ENCODE results near the gene CORO2A. TPM values are rescaled to one million over a fixed set of nuclear protein-coding genes. Genes with fewer than 3 reads are reported as not detected.

CORO2A gene
- total and polyA plus RNA-seq, 2 of the 8 experiments (the other 6 are each of a cell fraction or from before 2014, with no cell fraction given): 13.7 to 27.9 TPM

GRCh38 chr9:98136489-98136888 is 55.9 kb downstream of the CORO2A start:
- Histone ChIP-seq H4K5ac (ENCODE audit: insufficient read length, low read depth, low read length) (no peak overlapping the region), H3K14ac (ENCODE audit: insufficient read length) (no peak overlapping the region), H2BK120ac (replicated peaks; ENCODE audit: low read depth, low read length) (no peak overlapping the region), H3K27me3 (replicated peaks in 1 of 4; ENCODE audit: control insufficient read depth in 3 of 4, extremely low read depth in 1 of 4, insufficient read depth in 3 of 4, low read length in 3 of 4) (no peaks in the 10 kb centered on the region), H3K56ac (replicated peaks; ENCODE audit: insufficient read length, low read depth, low read length) (no peak overlapping the region), H3K9me3 (ENCODE audit: insufficient read depth in 2 of 2, low read depth in 1 of 2, low read length in 1 of 2) (no peaks in the 10 kb centered on the region), H2BK20ac (ENCODE audit: low read length) (no peak overlapping the region), H3K36me3 (ENCODE audit: control insufficient read depth in 2 of 4, insufficient read depth in 4 of 4, low read length in 3 of 4) (peaks cover 0 to 4% (median 0%) of the 10 kb centered on the region in 4 experiments; a peak in 1 of 8 replicates), H3K9ac (replicated peaks in 1 of 4; ENCODE audit: extremely low read depth in 1 of 4, low read depth in 3 of 4, low read length in 3 of 4) (no peak overlapping the region), H4K20me1 (replicated peaks in 1 of 2; ENCODE audit: control insufficient read depth in 1 of 2, insufficient read depth in 2 of 2, low read length in 2 of 2) (no peaks in the 10 kb centered on the region), H2BK12ac (ENCODE audit: low read depth, low read length) (no peak overlapping the region), H3K79me2 (ENCODE audit: control insufficient read depth in 1 of 2, insufficient read depth in 2 of 2, low read length in 2 of 2) (no peaks in the 10 kb centered on the region), H4K91ac (replicated peaks; ENCODE audit: insufficient read length, low read length) (no peak overlapping the region), H3K79me1 (ENCODE audit: low read depth, low read length) (no peaks in the 10 kb centered on the region), H2AK5ac (ENCODE audit: low read depth, low read length) (no peak overlapping the region), H2BK5ac (ENCODE audit: low read depth, low read length) (no peak overlapping the region), H2AFZ (ENCODE audit: low read length) (no peak overlapping the region), H3K4me1 (replicated peaks in 1 of 4; ENCODE audit: control insufficient read depth in 3 of 4, insufficient read depth in 4 of 4, low read length in 3 of 4) (peaks cover 0 to 11% (median 0%) of the 10 kb centered on the region in 4 experiments; a peak in 2 of 7 replicates), H3K18ac (ENCODE audit: extremely low read depth, low read length) (no peak overlapping the region), H3K23me2 (ENCODE audit: low read depth, low read length) (no peaks in the 10 kb centered on the region), H3K4ac (replicated peaks; ENCODE audit: insufficient read length, low read depth, low read length) (no peak overlapping the region), H3K4me2 (ENCODE audit: insufficient read depth in 1 of 2, low read depth in 2 of 2, low read length in 2 of 2) (no peak overlapping the region), H3K4me3 (ENCODE audit: extremely low read depth in 1 of 4, insufficient read depth in 2 of 4, low read depth in 3 of 4, low read length in 4 of 4) (no peak overlapping the region), H4K8ac (ENCODE audit: extremely low read depth, insufficient read depth, low read length) (no peak overlapping the region), H3K27ac (ENCODE audit: low read depth, low read length) (no peak overlapping the region), H3K23ac (ENCODE audit: insufficient read length) (no peak overlapping the region), H2BK15ac (ENCODE audit: low read length) (no peak overlapping the region)
- CTCF ChIA-PET (ENCODE audit: partially characterized antibody): no interaction called here
- TF ChIP-seq TAF1 (IDR thresholded peaks at IDR 0.05; ENCODE audit: low read depth, low read length) (no peak), CREB1 (IDR thresholded peaks at IDR 0.05) (no peak), SIX5 (IDR thresholded peaks at IDR 0.05; ENCODE audit: low read depth, low read length) (no peak)
- FAIRE-seq (no peak), DNase-seq (ENCODE audit: low read depth in 1 of 2, low spot score in 2 of 2) (no peak)
- POLR2A ChIA-PET (ENCODE audit: partially characterized antibody): no interaction called here
